Measurements from ENCODE around the gene UBE2G2.

UBE2G2 gene

GRCh38 chr21:44784810-44785209, 16.8 kb downstream of the UBE2G2 start:
- no peak for DNase-seq

- no peak for DNase-seq
Observed at GRCh38 chr21:44783020-44783696, 18.5 kb downstream of the UBE2G2 start.

- DNase-seq = no peak
Observed at GRCh38 chr21:44780767-44781459, 20.7 kb downstream of the UBE2G2 start.

GRCh38 chr21:44780137-44780502, 21.5 kb downstream of the UBE2G2 start:
- DNase-seq = no peak

GRCh38 chr21:44779417-44780136, 22.0 kb downstream of the UBE2G2 start:
- no peak for DNase-seq

GRCh38 chr21:44778983-44779382, 22.6 kb downstream of the UBE2G2 start:
- no peak for DNase-seq

GRCh38 chr21:44778499-44778911, 23.1 kb downstream of the UBE2G2 start:
- DNase-seq = no peak

GRCh38 chr21:44778094-44778493, 23.5 kb downstream of the UBE2G2 start:
- DNase-seq = no peak

GRCh38 chr21:44774972-44775371, 26.6 kb downstream of the UBE2G2 start:
- DNase-seq = no peak

- DNase-seq = no peak
Observed at GRCh38 chr21:44773291-44773932, 28.2 kb downstream of the UBE2G2 start.

- DNase-seq = no peak
Observed at GRCh38 chr21:44771896-44772525, 29.6 kb downstream of the UBE2G2 start.

GRCh38 chr21:44767834-44768831, 33.5 kb downstream of the UBE2G2 start:
- DNase-seq = no peak

- no peak for DNase-seq
Observed at GRCh38 chr21:44766818-44767354, 34.7 kb downstream of the UBE2G2 start.

- DNase-seq = no peak
Observed at GRCh38 chr21:44766014-44766817, 35.4 kb downstream of the UBE2G2 start.

GRCh38 chr21:44765231-44766013, 36.2 kb downstream of the UBE2G2 start:
- DNase-seq = no peak

- DNase-seq = no peak
Observed at GRCh38 chr21:44764319-44765230, 37.0 kb downstream of the UBE2G2 start.

- DNase-seq = no peak
Observed at GRCh38 chr21:44763451-44764318, 37.9 kb downstream of the UBE2G2 start.

- DNase-seq = no peak
Observed at GRCh38 chr21:44763050-44763378, 38.6 kb downstream of the UBE2G2 start.

Data from activated gamma-delta T cell (primary cell).